Activated naive CD4-positive, alpha-beta T cell treated with anti-CD3 and anti-CD28 coated beads, Interleukin-2, amount 10 ng/mL, durations not matched to agents 7 days and 5 days (primary cell): Measurements from ENCODE around the gene BIK.

ENCODE experiments used
- CTCF ChIA-PET: fragments of 350-600 bp; sonication (Branson Sonifier 250); formaldehyde crosslinking; loops from one replicate; lab custom pipeline; 2021; ENCODE audit warnings: antibody characterized with exemption; lab: Charles Lee
- DNase-seq: peaks from one replicate; pipeline ENCODE4 v3.0.0-alpha.2; 2020
- H3K27ac Mint-ChIP-seq: one replicate; pipeline ENCODE4 v1.8.0; 2021; ENCODE audit warnings: mild to moderate bottlenecking, moderate library complexity, mixed read lengths
- H3K27me3 Mint-ChIP-seq: one replicate; pipeline ENCODE4 v1.8.0; 2021; ENCODE audit warnings: mild to moderate bottlenecking, mixed read lengths
- H3K36me3 Mint-ChIP-seq: one replicate; pipeline ENCODE4 v1.8.0; 2021; ENCODE audit warnings: mixed read lengths
- H3K4me1 Mint-ChIP-seq: one replicate; pipeline ENCODE4 v1.8.0; 2021; ENCODE audit warnings: mixed read lengths
- H3K4me3 Mint-ChIP-seq: one replicate; pipeline ENCODE4 v1.8.0; 2021; ENCODE audit warnings: mild to moderate bottlenecking, moderate library complexity, mixed read lengths
- H3K9me3 Mint-ChIP-seq: one replicate; pipeline ENCODE4 v1.8.0; 2021; ENCODE audit warnings: mixed read lengths

The BIK gene, protein sequence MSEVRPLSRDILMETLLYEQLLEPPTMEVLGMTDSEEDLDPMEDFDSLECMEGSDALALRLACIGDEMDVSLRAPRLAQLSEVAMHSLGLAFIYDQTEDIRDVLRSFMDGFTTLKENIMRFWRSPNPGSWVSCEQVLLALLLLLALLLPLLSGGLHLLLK

GRCh38 chr22:43110444-43110926 lies at the start of gene BIK:
Gene BIK, plus strand, starts transcription at chr22:43110750. Its CDS starts 13,273 bp downstream, at chr22:43124023.
- H3K27ac Mint-ChIP-seq = no peak within 1 kb of the TSS
- H3K4me1 Mint-ChIP-seq = peaks cover 7% of the 10 kb centered on the region
- no peaks in the 10 kb centered on the region for H3K36me3 Mint-ChIP-seq
- peaks cover 58% of the 10 kb centered on the region for H3K27me3 Mint-ChIP-seq
- CTCF ChIA-PET = interaction anchor here (0.7 to 0.9 kb wide), 2 partner anchors 11 to 28 kb away, joined by 3 read pairs; no protein-coding TSS in a partner anchor
- peak within 1 kb of the TSS; percentile 62 for H3K4me3 Mint-ChIP-seq
- no peaks in the 10 kb centered on the region for H3K9me3 Mint-ChIP-seq
- peak; percentile 69 for DNase-seq

DNA sequence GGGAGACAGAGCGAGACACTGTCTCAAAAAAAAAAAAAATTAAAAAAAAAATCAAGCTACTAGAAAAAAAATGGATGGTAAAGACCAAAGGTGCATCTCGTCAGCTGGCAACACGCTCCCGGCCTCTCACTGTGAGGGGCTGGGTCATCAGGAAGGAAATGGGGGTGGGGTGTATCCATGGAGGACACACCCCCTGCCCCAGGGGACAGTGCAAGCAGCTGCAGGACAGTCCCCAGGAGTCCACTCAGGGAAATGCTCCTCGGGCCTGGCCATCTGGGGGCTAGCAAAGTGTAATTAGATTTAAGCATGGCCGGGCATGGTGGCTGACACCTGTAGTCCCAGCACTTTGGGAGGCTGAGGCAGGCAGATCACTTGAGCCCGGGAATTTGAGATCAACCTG lies 44.4 kb upstream of the BIK start:
- Mint-ChIP-seq H3K27me3 (no peaks in the 10 kb centered on the region), H3K4me3 (no peak overlapping the region), H3K36me3 (peaks cover 10% of the 10 kb centered on the region), H3K4me1 (no peaks in the 10 kb centered on the region), H3K9me3 (no peaks in the 10 kb centered on the region), H3K27ac (no peak overlapping the region)
- CTCF ChIA-PET = interaction anchor here (1.5 kb wide), 1 partner anchor 24 kb away, joined by 4 read pairs; no protein-coding TSS in a partner anchor
- DNase-seq = no peak

DNA sequence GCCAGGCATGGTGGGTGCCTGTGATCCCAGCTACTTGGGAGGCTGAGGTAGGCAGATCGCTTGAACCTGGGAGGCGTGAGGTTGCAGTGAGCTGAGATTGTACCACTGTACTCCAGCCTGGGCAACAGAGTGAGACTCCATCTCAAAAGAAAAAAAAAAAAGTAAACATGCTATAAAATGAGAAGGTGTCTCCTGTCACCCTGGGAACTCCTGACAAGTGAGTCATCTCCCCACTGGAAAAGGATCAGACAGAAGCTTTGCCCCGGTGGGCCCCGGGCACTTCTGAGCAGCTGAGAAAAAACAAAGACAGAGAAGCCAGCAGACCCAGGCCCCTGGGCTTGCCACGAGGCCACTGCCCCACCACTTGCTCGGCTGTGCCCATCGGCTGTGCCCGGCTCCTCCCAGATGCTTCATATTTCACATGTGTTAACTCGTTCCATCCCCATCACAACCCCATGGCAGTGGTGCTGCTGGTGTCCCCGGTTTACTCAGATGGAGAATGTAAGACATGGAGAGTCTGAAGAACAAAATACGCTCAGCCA lies 43.6 kb upstream of the BIK start:
- CTCF ChIA-PET = no interaction called here
- H3K9me3 Mint-ChIP-seq = no peaks in the 10 kb centered on the region
- H3K27ac Mint-ChIP-seq = no peak overlapping the region
- no peaks in the 10 kb centered on the region for H3K4me1 Mint-ChIP-seq
- H3K4me3 Mint-ChIP-seq = no peak overlapping the region
- H3K36me3 Mint-ChIP-seq = peaks cover 8% of the 10 kb centered on the region
- no peak for DNase-seq
- no peaks in the 10 kb centered on the region for H3K27me3 Mint-ChIP-seq

- no peaks in the 10 kb centered on the region for H3K27me3 Mint-ChIP-seq
- H3K4me3 Mint-ChIP-seq = no peak overlapping the region
- CTCF ChIA-PET = no interaction called here
- H3K27ac Mint-ChIP-seq = no peak overlapping the region
- H3K4me1 Mint-ChIP-seq = no peaks in the 10 kb centered on the region
- H3K9me3 Mint-ChIP-seq = no peaks in the 10 kb centered on the region
- no peak for DNase-seq
- no peaks in the 10 kb centered on the region for H3K36me3 Mint-ChIP-seq
These were observed 33.3 kb upstream of the BIK start for GRCh38 chr22:43077121-43077877.

- Mint-ChIP-seq H3K4me3 (no peak overlapping the region), H3K27ac (peak overlapping the region; percentile 33), H3K27me3 (no peaks in the 10 kb centered on the region), H3K9me3 (no peaks in the 10 kb centered on the region), H3K4me1 (no peaks in the 10 kb centered on the region), H3K36me3 (no peaks in the 10 kb centered on the region)
- CTCF ChIA-PET = no interaction called here
- DNase-seq = no peak
These were observed 32.0 kb upstream of the BIK start for GRCh38 chr22:43078522-43078921.

DNA sequence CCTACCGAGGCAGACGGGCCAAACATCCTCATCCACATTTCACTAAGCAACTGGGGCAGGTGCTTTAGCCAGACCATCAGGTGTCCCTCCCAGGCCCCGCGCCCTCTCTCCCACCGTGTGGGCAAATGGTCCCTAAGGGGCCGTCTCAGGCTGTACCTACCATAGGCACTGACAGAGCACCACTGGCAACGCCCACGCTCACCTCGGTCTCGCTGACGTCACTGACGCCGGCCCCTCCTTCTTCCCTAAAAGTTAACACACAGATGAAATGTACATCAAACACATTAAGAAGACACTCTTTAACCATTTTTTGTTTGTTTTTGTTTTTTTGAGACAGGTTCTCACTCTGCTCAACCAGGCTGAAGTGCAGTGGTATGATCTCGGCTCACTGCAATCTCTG lies 30.8 kb upstream of the BIK start:
- H3K4me3 Mint-ChIP-seq = no peak overlapping the region

GRCh38 chr22:43080616-43081015 lies 29.9 kb upstream of the BIK start:
- no peaks in the 10 kb centered on the region for H3K9me3 Mint-ChIP-seq

More for the DNA sequence above, 30.8 kb upstream of the BIK start:
- CTCF ChIA-PET = no interaction called here
- Mint-ChIP-seq H3K27ac (no peak overlapping the region), H3K9me3 (no peaks in the 10 kb centered on the region), H3K4me1 (no peaks in the 10 kb centered on the region), H3K36me3 (no peaks in the 10 kb centered on the region), H3K27me3 (no peaks in the 10 kb centered on the region)
- DNase-seq = no peak

DNA sequence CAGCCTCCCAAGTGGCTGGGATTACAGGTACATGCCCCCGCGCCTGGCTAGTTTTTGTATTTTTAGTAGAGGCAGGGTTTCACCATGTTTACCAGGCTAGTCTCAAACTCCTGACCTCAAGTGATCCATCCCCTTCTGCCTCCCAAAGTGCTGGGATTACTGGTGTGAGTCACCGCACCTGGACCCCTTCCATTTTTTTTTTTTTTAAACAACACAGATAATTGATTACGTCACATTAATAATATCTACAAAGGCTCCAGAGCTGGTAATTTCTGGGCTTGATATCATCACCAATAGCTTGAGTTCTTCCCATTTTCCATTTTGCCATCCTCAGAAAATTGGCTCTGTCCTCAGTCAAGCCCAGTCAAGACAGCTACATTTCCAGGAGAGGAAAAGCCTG lies 28.6 kb upstream of the BIK start:
- H3K27ac Mint-ChIP-seq = no peak overlapping the region
- DNase-seq = no peak
- H3K36me3 Mint-ChIP-seq = peaks cover 2% of the 10 kb centered on the region
- CTCF ChIA-PET = interaction anchor here (1.1 kb wide), 1 partner anchor 28 kb away, joined by 3 read pairs; no protein-coding TSS in a partner anchor
- no peaks in the 10 kb centered on the region for H3K27me3 Mint-ChIP-seq
- H3K9me3 Mint-ChIP-seq = no peaks in the 10 kb centered on the region
- H3K4me1 Mint-ChIP-seq = peaks cover 6% of the 10 kb centered on the region
- H3K4me3 Mint-ChIP-seq = no peak overlapping the region

More at GRCh38 chr22:43080616-43081015, 29.9 kb upstream of the BIK start:
- Mint-ChIP-seq H3K27ac (no peak overlapping the region), H3K4me3 (no peak overlapping the region), H3K36me3 (peaks cover 2% of the 10 kb centered on the region), H3K27me3 (no peaks in the 10 kb centered on the region), H3K4me1 (no peaks in the 10 kb centered on the region)
- DNase-seq = no peak
- CTCF ChIA-PET = no interaction called here

GRCh38 chr22:43085658-43086606 lies 24.6 kb upstream of the BIK start:
- peaks cover 2% of the 10 kb centered on the region for H3K36me3 Mint-ChIP-seq
- CTCF ChIA-PET = interaction anchor here (0.7 kb wide), 1 partner anchor 52 kb away, joined by 3 read pairs; no protein-coding TSS in a partner anchor
- DNase-seq = no peak
- H3K9me3 Mint-ChIP-seq = no peaks in the 10 kb centered on the region
- H3K27ac Mint-ChIP-seq = no peak overlapping the region
- H3K4me1 Mint-ChIP-seq = peaks cover 22% of the 10 kb centered on the region
- H3K4me3 Mint-ChIP-seq = no peak overlapping the region
- no peaks in the 10 kb centered on the region for H3K27me3 Mint-ChIP-seq

GRCh38 chr22:43088627-43088983 lies 21.9 kb upstream of the BIK start:
- Mint-ChIP-seq H3K27ac (peak overlapping the region; percentile 89), H3K36me3 (peaks cover 2% of the 10 kb centered on the region)
- CTCF ChIA-PET = no interaction called here

DNA sequence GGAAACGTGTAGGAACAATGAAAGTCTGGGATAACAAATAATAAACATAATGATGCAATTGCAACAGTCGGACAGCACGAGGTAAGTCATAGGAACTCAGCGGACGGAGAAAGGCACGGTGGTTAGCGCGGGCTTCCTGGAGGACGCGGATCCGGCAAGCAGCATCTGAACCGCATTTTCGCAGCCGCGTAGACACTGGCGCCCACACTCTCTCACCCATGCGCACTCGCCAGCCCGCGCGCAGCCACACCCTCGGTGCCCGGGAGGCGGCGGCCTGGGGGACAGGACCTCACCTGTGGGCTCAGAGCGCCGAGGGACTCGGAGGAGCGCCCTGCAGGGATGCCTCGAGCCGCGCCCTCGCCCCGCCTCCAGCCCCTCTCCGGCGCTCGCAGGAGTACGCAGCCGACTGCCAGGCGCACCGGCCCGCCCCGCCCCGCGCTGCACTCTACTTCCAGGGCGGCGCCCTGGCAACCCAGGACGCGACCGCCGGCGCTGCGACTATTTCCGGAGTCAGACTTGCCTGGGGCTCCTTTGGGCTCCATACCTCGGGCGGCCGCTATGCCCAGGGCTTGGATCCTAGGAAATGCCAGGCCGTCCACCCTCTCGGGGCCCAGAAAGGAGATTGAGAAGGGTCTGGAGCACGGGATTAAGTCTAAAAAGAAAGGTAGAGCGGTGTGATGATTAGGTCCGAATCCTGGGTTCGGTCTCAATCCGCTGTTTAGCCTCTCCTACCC lies 21.4 kb upstream of the BIK start, which contains the start of gene TTLL1:
TSS of gene TTLL1 (minus strand) at position 408 of the 734 bp plus-strand sequence. CDS start 13,805 bp downstream, outside the sequence.
- H3K27me3 Mint-ChIP-seq = peaks cover 8% of the 10 kb centered on the region
- peaks cover 2% of the 10 kb centered on the region for H3K36me3 Mint-ChIP-seq
- DNase-seq = peak; percentile 94
- CTCF ChIA-PET = no interaction called here
- H3K4me1 Mint-ChIP-seq = peaks cover 25% of the 10 kb centered on the region
- no peaks in the 10 kb centered on the region for H3K9me3 Mint-ChIP-seq
- H3K4me3 Mint-ChIP-seq = peak within 1 kb of the TSS; percentile 86
- peak within 1 kb of the TSS; percentile 89 for H3K27ac Mint-ChIP-seq

More at GRCh38 chr22:43088627-43088983, 21.9 kb upstream of the BIK start:
- DNase-seq = no peak
- H3K4me3 Mint-ChIP-seq = peak overlapping the region; percentile 86
- H3K27me3 Mint-ChIP-seq = peaks cover 8% of the 10 kb centered on the region
- no peaks in the 10 kb centered on the region for H3K9me3 Mint-ChIP-seq
- peaks cover 25% of the 10 kb centered on the region for H3K4me1 Mint-ChIP-seq

DNA sequence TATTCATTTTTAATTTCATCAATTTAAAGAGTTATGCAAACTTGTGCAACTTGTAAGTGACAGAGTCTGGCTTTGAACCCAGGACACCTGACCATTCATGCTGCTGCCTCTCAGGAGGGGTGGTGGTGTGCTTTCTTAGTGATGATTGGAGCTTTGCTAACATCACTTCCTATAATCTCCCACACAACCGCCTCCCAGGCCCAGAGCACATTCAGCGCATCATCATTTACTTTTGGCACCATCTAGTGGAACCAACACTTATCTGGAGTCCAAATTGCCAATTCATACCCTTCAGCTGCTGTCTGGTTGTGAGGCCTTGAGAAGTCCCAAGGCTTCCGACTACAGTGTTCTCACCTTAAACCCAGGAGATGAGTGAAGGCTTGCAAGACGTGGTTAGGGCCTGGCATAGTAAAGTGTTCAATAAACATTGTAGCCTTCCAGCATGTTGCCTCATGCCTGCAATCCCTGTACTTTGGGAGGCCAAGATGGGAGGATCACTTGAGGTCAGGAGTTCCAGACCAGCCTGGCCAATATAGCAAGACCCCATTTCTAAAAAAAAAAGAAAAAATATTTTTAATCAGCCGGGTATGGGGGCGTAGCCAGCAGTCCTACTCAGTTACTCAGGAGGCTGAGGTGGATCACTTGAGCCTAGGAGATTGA lies 20.3 kb upstream of the BIK start:
- H3K36me3 Mint-ChIP-seq = peaks cover 2% of the 10 kb centered on the region
- H3K9me3 Mint-ChIP-seq = no peaks in the 10 kb centered on the region
- H3K4me1 Mint-ChIP-seq = peaks cover 25% of the 10 kb centered on the region
- DNase-seq = peak; percentile 68
- H3K4me3 Mint-ChIP-seq = peak overlapping the region; percentile 46
- H3K27me3 Mint-ChIP-seq = peaks cover 8% of the 10 kb centered on the region
- CTCF ChIA-PET = interaction anchor here (0.7 to 1.3 kb wide), 13 partner anchors 10 to 469 kb away, joined by 3 to 8 read pairs (median 4); no protein-coding TSS in a partner anchor
- peak overlapping the region; percentile 89 for H3K27ac Mint-ChIP-seq
